DOHH2 (cell line): Measurements from ENCODE around the gene LPCAT2.

Experiments used
- CTCF ChIP-seq: fragments of 200-600 bp; sonication (generic); IDR thresholded peaks from one replicate; pipeline ENCODE4 v1.5.1; 2014; ENCODE audit warnings: antibody characterized with exemption, mild to moderate bottlenecking, low read depth, low read length; ENCODE audit not compliant: poor library complexity, severe bottlenecking
- EZH2phosphoT487 ChIP-seq: fragments of 200-600 bp; sonication (generic); IDR thresholded peaks from 2 replicates; pipeline ENCODE4 v1.6.1; 2017; ENCODE audit warnings: borderline replicate concordance, mild to moderate bottlenecking, antibody characterized with exemption, low read length, moderate library complexity, mixed read lengths

- no peak for TF ChIP-seq CTCF
- no peak for TF ChIP-seq EZH2phosphoT487
Observed at GRCh38 chr16:55500530-55501011, 8.3 kb upstream of the LPCAT2 start.
